Psoas muscle (tissue), 8 donors: ENCODE measurements around the gene BPI. TPM values are rescaled to one million over a fixed set of nuclear protein-coding genes. Genes with fewer than 3 reads are reported as not detected.
"Not testable (repeated sequence)": the region's sequence is repeated elsewhere in the genome, so short reads cannot be mapped to it uniquely, and the experiment has no call there.

ENCODE experiments used
- ATAC-seq, 4 donors: fragments of 200-7000 bp; cut with Tn5 transposase; one replicate each; pipeline ENCODE4 v1.9.1; 2020; ENCODE audit warnings: moderate library complexity in 3 of 4, mild to moderate bottlenecking in 2 of 4
- DNase-seq, 2 donors: peaks; one replicate each; pipeline ENCODE4 v3.0.0-alpha.2; 2020
- H3K27ac ChIP-seq: fragments of 200-600 bp; one replicate; pipeline ENCODE4 v1.8.0; 2022
- H3K27me3 ChIP-seq, 3 donors: fragments of 200-600 bp in 1 of 3; one replicate each; pipeline versions ENCODE4 v1.6.1 to v1.8.0; 2013 to 2022; ENCODE audit warnings: low read length in 2 of 3, mild to moderate bottlenecking in 2 of 3, moderate library complexity in 1 of 3; ENCODE audit not compliant: insufficient read depth in 3 of 3
- H3K36me3 ChIP-seq, 2 donors: fragments of 200-600 bp in 1 of 2; one replicate each; pipeline versions ENCODE4 v1.6.1 to v1.8.0; 2013 to 2022; ENCODE audit warnings: low read depth in 1 of 2, mild to moderate bottlenecking in 1 of 2, moderate library complexity in 1 of 2; ENCODE audit not compliant: insufficient read depth in 1 of 2
- H3K4me1 ChIP-seq: fragments of 200-600 bp; one replicate; pipeline ENCODE4 v1.8.0; 2022
- H3K4me3 ChIP-seq: fragments of 200-600 bp; one replicate; pipeline ENCODE4 v1.8.0; 2022; ENCODE audit warnings: mild to moderate bottlenecking
- H3K9me3 ChIP-seq: fragments of 200-600 bp; one replicate; pipeline ENCODE4 v1.8.0; 2022
- WGBS, 3 donors: extraction: QIAGEN DNeasy Blood & Tissue Kit; methylation state at CpG; one replicate each; pipeline versions ENCODE4 v1.1.6 to v1.1.7; 2013; 5-methylcytosine and 5-hydroxymethylcytosine counted together
- intact Hi-C, 2 donors: fragments of 100-400 bp; cut with DNase I; formaldehyde crosslinking; loops; one replicate each; pipeline versions ENCODE4 v1.11.0 to v1.14.2; 2022
- polyA plus RNA-seq, 3 donors: library from polyadenylated mRNA; stranded (reverse); fragments of 200-250 nt; gene quantifications; one replicate each; pipeline ENCODE4 v1.2.3, GENCODE V29; 2013
- total RNA-seq, 4 donors: library from RNA; stranded (reverse); fragmentation: NEBNext Ultra II Directional in 2 of 4; extraction: Animal tissue kit (Norgen Biotek cat#: 25700) in 2 of 4; gene quantifications; one replicate each; pipeline versions ENCODE4 v1.2.1 to v1.2.4, GENCODE V29; 2021 to 2023
- TF ChIP-seq, protein P1 (sequence below): fragments of 200-600 bp; IDR thresholded peaks from one replicate; pipeline ENCODE4 v1.8.0; 2022; ENCODE audit warnings: antibody characterized with exemption
- donor health status: healthy with polysubstance abuse.
- donor health status: DM: no; HTN: no; CAD: no; lungs with moderate emphysema.
- donor health status: Bipolar disorder and iron deficiency.
- donor health status: healthy.
- donor health status: DM: yes; HTN: yes; CAD: no.
- donor health status: DM: no; HTN: no; CAD: no.
- donor health status: DM: no; HTN: no; CAD: no.
- donor health status: DM: yes; HTN: yes; CAD: no.

The BPI gene
- total and polyA plus RNA-seq, 7 donors: 0.06 to 0.49 (median 0.41) TPM; not detected in 4

DNA sequence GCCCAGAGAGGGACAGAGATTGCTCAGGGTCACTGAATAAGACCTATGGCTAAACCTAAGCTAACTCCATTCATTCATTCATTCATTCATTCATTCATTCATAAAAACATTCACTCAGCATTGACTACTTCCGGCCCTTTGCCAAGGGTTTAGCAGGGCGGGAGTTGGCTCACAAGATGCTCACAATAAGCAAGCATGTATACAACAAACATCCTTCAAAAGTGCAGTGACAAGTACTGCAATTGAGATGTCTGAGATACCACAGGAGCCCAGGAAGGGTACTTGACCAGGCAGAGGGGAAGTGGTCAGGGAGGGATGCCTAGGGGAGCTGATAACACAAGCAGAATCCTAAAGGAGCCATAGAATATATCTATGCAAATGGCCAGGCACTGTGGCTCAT lies 25.2 kb upstream of the BPI start:
- Histone ChIP-seq H3K9me3 (no peaks in the 10 kb centered on the region), H3K27me3 (no peaks in the 10 kb centered on the region), H3K36me3 (no peaks in the 10 kb centered on the region), H3K27ac (no peak overlapping the region), H3K4me1 (peaks cover 9% of the 10 kb centered on the region), H3K4me3 (no peak overlapping the region)
- TF ChIP-seq, protein P1, sequence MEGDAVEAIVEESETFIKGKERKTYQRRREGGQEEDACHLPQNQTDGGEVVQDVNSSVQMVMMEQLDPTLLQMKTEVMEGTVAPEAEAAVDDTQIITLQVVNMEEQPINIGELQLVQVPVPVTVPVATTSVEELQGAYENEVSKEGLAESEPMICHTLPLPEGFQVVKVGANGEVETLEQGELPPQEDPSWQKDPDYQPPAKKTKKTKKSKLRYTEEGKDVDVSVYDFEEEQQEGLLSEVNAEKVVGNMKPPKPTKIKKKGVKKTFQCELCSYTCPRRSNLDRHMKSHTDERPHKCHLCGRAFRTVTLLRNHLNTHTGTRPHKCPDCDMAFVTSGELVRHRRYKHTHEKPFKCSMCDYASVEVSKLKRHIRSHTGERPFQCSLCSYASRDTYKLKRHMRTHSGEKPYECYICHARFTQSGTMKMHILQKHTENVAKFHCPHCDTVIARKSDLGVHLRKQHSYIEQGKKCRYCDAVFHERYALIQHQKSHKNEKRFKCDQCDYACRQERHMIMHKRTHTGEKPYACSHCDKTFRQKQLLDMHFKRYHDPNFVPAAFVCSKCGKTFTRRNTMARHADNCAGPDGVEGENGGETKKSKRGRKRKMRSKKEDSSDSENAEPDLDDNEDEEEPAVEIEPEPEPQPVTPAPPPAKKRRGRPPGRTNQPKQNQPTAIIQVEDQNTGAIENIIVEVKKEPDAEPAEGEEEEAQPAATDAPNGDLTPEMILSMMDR: no peak
- 82 to 90% (median 89%) methylated on average over 2 of the region's 2 CpGs for WGBS, 3 donors
- no peak for ATAC-seq
- intact Hi-C loops: no loop called here
- no peak for DNase-seq

DNA sequence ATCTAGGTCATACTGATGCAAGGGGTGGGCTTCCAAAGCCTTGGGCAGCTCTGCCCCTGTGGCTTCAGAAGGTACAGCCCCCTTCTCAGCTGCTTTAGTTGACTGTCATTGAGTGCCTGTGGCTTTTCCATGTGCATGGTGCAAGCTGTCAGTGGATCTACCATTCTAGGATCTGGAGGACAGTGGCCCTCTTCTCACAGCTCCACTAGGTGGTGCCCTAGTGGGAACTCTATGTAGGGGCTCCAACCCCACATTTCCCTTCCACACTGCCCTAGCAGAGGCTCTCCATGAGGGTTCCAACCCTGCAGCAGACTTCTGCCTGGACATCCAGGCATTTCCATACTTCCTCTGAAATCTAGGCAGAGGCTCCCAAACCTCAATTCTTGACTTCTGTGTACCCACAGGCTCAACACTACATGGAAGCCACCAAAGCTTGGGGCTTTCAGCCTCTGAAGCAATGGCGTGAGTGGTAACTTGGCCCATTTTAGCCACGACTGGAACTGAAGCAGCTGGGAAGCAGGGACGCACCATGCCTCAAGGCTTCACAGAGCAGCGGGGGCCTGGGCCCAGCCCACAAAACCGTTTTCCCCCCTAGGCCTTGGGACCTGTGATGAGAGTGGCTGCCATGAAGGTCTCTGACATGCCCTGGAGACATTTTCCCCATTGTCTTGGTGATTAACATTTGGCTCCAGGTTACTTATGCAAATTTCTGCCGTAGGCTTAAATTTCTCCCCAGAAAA lies 22.6 kb upstream of the BPI start:
- intact Hi-C loops, H3K36me3 ChIP-seq, H3K9me3 ChIP-seq, H3K27me3 ChIP-seq, H3K27ac ChIP-seq, DNase-seq, H3K4me1 ChIP-seq, ATAC-seq, H3K4me3 ChIP-seq: not testable (repeated sequence)
- 92 to 93% (median 92%) methylated on average over 6 of the region's 6 CpGs for WGBS, 3 donors

DNA sequence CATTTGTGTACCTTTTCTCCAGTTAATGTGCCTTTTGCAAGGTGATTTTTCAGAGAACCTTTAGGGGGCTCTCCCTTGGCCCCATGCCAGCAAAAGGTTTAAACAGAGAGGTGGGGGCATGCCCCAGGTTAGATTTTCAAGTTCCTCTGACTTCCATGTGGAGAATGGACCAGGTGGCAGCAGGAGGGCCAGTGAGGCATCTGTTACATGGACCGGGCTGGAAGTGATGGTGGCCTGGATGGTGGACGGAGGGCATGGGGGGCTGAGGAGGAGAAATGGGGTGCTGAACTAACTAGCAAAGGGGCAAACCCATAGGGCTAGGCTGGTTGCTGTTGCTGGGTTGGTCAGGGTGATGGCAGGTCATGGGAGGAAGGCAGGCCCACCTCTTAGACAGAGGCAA lies 20.7 kb upstream of the BPI start:
- WGBS, 3 donors: 96 to 100% (median 96%) methylated on average over 2 of the region's 2 CpGs
- Histone ChIP-seq H3K9me3 (no peaks in the 10 kb centered on the region), H3K36me3 (no peaks in the 10 kb centered on the region), H3K4me1 (peaks cover 9% of the 10 kb centered on the region), H3K4me3 (no peak overlapping the region), H3K27ac (no peak overlapping the region), H3K27me3 (no peaks in the 10 kb centered on the region)
- intact Hi-C loops: no loop called here
- no peak for ATAC-seq
- DNase-seq: no peak
- TF ChIP-seq, protein P1: no peak

DNA sequence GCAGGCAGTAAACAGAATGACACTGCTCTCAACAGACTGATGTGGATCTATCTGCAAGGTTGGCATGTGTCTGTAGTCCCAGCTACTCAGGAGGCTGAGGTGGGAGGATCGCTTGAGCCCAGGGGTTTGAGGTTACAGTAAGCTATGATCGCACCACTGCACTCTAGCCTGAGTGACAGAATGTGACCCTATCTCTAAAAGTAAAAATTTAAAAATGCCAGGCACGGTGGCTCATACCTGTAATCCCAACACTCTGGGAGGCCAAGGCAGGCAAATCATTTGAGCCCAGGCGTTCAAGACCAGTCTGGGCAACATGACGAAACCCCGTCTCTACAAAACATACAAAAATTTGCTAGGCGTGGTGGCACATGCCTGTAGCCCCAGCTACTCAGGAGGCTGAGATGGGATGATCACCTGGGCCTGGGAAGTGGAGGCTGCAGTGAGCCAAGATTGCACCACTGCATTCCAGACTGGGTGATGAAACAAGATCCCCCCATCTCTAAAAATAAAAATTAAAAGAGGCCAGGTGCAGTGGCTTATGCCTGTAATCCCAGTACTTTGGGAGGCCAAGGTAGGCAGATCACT lies 19.8 kb upstream of the BPI start:
- H3K36me3 ChIP-seq, H3K4me3 ChIP-seq, H3K27me3 ChIP-seq, H3K9me3 ChIP-seq, ATAC-seq, H3K27ac ChIP-seq, DNase-seq, H3K4me1 ChIP-seq, intact Hi-C loops: not testable (repeated sequence)
- 93 to 96% (median 95%) methylated on average over 7 of the region's 7 CpGs for WGBS, 3 donors

DNA sequence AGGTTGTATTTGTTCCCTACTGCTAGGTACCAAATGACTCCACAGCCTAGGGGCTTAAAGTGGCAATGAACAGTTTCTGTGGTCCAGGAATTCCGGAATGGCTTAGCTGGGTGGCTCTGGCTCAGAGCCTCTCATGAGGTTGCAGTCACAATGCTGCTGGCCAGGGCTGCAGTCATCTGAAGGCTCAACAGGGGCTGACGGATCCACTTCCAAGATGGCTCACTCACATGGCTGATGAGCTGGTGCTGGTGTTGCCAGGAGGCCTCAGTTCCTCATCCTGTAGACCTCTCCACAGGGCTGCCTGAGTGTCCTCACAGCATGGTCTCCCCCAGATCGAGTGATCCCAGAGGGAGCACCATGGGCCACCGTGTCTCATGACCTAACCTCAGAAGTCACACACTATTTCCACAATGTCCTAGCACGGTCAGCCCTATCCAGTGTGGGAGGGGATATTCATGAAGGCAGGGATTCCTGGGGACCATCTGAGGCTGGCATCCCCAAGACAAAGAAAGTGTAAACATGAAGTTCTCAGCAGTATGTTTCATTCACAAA lies 19.0 kb upstream of the BPI start:
- no peak overlapping the region for H3K4me3 ChIP-seq
- TF ChIP-seq, protein P1: no peak
- H3K4me1 ChIP-seq: peaks cover 3% of the 10 kb centered on the region
- no peaks in the 10 kb centered on the region for H3K9me3 ChIP-seq
- H3K27me3 ChIP-seq: no peaks in the 10 kb centered on the region
- no peaks in the 10 kb centered on the region for H3K36me3 ChIP-seq
- 94 to 97% (median 97%) methylated on average over 5 of the region's 5 CpGs for WGBS, 3 donors
- H3K27ac ChIP-seq: no peak overlapping the region
- ATAC-seq (no peak), DNase-seq (no peak)
- intact Hi-C loops: no loop called here
